ENCODE data around the gene FLT1.

DNA sequence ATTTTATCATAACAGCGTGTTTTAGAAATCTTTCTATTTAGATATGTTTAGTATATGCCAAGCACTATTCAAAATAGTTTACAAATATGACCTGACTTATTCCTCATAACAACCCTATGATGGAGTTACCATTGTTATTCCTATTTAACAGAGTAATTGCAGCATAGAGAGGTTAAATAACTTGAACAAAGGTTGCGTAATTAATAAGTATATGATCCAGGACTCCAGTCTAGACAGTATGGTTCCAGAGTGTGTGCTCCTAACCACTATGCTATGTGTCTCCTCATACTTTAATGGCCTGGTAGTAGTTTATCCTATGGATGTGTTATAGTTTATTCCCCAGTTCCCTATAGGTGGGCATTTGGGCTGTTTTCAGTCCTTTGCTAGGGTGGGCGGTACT, 211.3 kb downstream of the FLT1 start:
- TF ChIP-seq POLR2A (IDR thresholded peaks at IDR 0.05) (no peak), POLR2AphosphoS5 (IDR thresholded peaks at IDR 0.05) (no peak)
- TF ChIP-seq, protein P1, sequence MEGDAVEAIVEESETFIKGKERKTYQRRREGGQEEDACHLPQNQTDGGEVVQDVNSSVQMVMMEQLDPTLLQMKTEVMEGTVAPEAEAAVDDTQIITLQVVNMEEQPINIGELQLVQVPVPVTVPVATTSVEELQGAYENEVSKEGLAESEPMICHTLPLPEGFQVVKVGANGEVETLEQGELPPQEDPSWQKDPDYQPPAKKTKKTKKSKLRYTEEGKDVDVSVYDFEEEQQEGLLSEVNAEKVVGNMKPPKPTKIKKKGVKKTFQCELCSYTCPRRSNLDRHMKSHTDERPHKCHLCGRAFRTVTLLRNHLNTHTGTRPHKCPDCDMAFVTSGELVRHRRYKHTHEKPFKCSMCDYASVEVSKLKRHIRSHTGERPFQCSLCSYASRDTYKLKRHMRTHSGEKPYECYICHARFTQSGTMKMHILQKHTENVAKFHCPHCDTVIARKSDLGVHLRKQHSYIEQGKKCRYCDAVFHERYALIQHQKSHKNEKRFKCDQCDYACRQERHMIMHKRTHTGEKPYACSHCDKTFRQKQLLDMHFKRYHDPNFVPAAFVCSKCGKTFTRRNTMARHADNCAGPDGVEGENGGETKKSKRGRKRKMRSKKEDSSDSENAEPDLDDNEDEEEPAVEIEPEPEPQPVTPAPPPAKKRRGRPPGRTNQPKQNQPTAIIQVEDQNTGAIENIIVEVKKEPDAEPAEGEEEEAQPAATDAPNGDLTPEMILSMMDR (IDR thresholded peaks at IDR 0.05): no peak

Measured in breast epithelium (tissue), 3 donors.